OCI-LY1 (cell line): ENCODE results near the gene CARD14.

Experiments
- EZH2 ChIP-seq: fragments of 200-600 bp; sonication (generic), shearing (Covaris generic); IDR thresholded peaks from 2 replicates; pipeline ENCODE4 v1.8.0; 2017; ENCODE audit warnings: borderline replicate concordance, mixed run types, mild to moderate bottlenecking, antibody characterized with exemption, low read length, moderate library complexity, mixed read lengths
- TF ChIP-seq, protein P1 (sequence below): fragments of 200-600 bp; sonication (generic), shearing (Covaris generic); IDR thresholded peaks from 2 replicates; pipeline ENCODE4 v1.5.1; 2017; ENCODE audit warnings: mild to moderate bottlenecking, antibody characterized with exemption, low read length, moderate library complexity, mixed read lengths

DNA sequence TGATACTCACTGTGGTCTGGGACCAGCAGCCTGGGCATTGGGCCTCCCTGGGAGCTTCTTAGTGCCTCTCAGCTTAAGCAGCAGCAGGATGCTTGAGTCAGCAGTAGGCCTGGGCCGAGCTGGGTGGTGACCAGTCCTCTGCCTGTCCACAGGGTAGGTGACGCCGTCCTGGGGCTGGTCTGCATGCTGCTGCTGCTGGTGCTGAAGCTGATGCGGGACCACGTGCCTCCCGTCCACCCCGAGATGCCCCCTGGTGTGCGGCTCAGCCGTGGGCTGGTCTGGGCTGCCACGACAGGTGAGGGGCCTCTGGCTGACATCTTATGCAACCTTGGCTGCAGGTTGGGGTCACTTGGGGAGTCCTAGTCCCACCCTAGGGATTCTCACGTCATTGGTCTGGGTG is 57.8 kb downstream of the CARD14 start:
- TF ChIP-seq, protein P1, sequence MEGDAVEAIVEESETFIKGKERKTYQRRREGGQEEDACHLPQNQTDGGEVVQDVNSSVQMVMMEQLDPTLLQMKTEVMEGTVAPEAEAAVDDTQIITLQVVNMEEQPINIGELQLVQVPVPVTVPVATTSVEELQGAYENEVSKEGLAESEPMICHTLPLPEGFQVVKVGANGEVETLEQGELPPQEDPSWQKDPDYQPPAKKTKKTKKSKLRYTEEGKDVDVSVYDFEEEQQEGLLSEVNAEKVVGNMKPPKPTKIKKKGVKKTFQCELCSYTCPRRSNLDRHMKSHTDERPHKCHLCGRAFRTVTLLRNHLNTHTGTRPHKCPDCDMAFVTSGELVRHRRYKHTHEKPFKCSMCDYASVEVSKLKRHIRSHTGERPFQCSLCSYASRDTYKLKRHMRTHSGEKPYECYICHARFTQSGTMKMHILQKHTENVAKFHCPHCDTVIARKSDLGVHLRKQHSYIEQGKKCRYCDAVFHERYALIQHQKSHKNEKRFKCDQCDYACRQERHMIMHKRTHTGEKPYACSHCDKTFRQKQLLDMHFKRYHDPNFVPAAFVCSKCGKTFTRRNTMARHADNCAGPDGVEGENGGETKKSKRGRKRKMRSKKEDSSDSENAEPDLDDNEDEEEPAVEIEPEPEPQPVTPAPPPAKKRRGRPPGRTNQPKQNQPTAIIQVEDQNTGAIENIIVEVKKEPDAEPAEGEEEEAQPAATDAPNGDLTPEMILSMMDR, result no peak
- TF ChIP-seq EZH2, result no peak
